HFFc6 (cell line): ENCODE results near the gene ATP6V0E2. TPM values are rescaled to one million over a fixed set of nuclear protein-coding genes. Genes with fewer than 3 reads are reported as not detected.

Experiments
- DNase-seq: peaks from one replicate; pipeline ENCODE4 v3.0.0-alpha.2; 2018
- H3K27ac Mint-ChIP-seq: 2 replicates; pipeline ENCODE4 v1.8.0; 2020; ENCODE audit warnings: mild to moderate bottlenecking, mixed read lengths
- H3K27me3 Mint-ChIP-seq: 2 replicates; pipeline ENCODE4 v1.8.0; 2021; ENCODE audit warnings: mild to moderate bottlenecking, moderate library complexity, mixed read lengths; ENCODE audit not compliant: insufficient read depth
- H3K36me3 Mint-ChIP-seq: 2 replicates; pipeline ENCODE4 v1.8.0; 2021; ENCODE audit warnings: low read depth, mixed read lengths
- H3K4me1 Mint-ChIP-seq: 2 replicates; pipeline ENCODE4 v1.8.0; 2020; ENCODE audit warnings: low read depth, mixed read lengths
- H3K4me3 Mint-ChIP-seq: 2 replicates; pipeline ENCODE4 v1.8.0; 2020; ENCODE audit warnings: mild to moderate bottlenecking, moderate library complexity, mixed read lengths
- H3K9me3 Mint-ChIP-seq: 2 replicates; pipeline ENCODE4 v1.8.0; 2020; ENCODE audit warnings: mild to moderate bottlenecking, mixed read lengths
- total RNA-seq, 6 experiments: library from RNA; stranded (reverse); fragmentation: NEBNext Ultra II Directional; extraction: Animal tissue kit (Norgen Biotek cat#: 25700); gene quantifications; 2 replicates in 1 of 6; 3 replicates in 5 of 6; pipeline ENCODE4 v1.2.3, GENCODE V29; 2021
- TF ChIP-seq, protein P1 (sequence below): fragments of 200-600 bp; sonication (generic); IDR thresholded peaks from 2 replicates; pipeline ENCODE4 v1.5.0; 2021; ENCODE audit warnings: antibody characterized with exemption, mild to moderate bottlenecking

The ATP6V0E2 gene
- total RNA-seq, 6 experiments from 2014 or later = 40.9 to 54.8 (median 48.0) TPM

DNA sequence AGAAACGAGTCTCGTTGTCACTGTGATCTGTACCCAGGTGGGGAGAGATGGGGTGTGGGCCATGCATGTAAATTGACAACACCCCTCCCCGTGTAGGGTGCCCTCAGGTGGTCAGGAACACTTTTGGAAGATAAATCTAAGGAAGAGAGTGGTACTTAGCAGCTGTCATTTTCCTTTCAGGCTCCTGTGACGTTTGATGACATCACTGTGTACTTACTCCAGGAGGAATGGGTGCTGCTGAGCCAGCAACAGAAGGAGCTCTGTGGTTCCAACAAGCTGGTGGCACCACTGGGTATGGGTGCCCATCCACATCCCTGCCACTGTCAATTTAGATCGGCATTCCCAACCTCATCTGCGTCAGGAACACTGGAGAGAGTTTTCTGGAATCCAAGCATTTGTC, 29.3 kb upstream of the ATP6V0E2 start:
- DNase-seq = no peak
- Mint-ChIP-seq H3K4me1 (peaks cover 4% of the 10 kb centered on the region), H3K27me3 (no peaks in the 10 kb centered on the region; the same call in 1 of the 2 replicates), H3K36me3 (peaks cover 2% of the 10 kb centered on the region; the same call in 1 of the 2 replicates), H3K4me3 (no peak overlapping the region), H3K9me3 (no peaks in the 10 kb centered on the region), H3K27ac (no peak overlapping the region)
- TF ChIP-seq, protein P1, sequence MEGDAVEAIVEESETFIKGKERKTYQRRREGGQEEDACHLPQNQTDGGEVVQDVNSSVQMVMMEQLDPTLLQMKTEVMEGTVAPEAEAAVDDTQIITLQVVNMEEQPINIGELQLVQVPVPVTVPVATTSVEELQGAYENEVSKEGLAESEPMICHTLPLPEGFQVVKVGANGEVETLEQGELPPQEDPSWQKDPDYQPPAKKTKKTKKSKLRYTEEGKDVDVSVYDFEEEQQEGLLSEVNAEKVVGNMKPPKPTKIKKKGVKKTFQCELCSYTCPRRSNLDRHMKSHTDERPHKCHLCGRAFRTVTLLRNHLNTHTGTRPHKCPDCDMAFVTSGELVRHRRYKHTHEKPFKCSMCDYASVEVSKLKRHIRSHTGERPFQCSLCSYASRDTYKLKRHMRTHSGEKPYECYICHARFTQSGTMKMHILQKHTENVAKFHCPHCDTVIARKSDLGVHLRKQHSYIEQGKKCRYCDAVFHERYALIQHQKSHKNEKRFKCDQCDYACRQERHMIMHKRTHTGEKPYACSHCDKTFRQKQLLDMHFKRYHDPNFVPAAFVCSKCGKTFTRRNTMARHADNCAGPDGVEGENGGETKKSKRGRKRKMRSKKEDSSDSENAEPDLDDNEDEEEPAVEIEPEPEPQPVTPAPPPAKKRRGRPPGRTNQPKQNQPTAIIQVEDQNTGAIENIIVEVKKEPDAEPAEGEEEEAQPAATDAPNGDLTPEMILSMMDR = no peak

GRCh38 chr7:149845257-149845980, 28.4 kb upstream of the ATP6V0E2 start:
- no peaks in the 10 kb centered on the region for H3K36me3 Mint-ChIP-seq
- no peaks in the 10 kb centered on the region for H3K9me3 Mint-ChIP-seq
- TF ChIP-seq, protein P1 = no peak
- H3K27me3 Mint-ChIP-seq = no peaks in the 10 kb centered on the region; the same call in 1 of the 2 replicates
- no peak overlapping the region for H3K27ac Mint-ChIP-seq
- no peak overlapping the region for H3K4me3 Mint-ChIP-seq
- no peaks in the 10 kb centered on the region for H3K4me1 Mint-ChIP-seq
- no peak for DNase-seq

DNA sequence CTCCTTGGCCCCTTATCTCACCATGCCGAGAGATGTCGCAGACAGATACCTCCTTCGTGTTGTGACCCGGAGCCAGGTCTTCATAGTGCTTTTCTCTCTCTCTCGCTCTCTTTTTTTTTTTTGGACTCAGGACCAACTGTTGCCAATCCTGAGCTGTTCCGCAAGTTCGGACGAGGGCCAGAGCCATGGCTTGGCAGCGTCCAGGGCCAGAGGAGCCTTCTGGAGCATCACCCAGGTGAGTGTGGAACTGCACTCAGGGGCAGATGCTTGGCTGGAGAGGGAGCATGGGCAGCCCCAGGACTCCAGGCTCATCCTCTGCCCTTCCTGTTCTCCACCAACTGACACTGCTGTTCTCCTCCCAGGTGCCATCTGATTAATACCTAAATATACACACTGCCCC, 27.7 kb upstream of the ATP6V0E2 start:
- TF ChIP-seq, protein P1 = no peak
- Mint-ChIP-seq H3K4me1 (no peaks in the 10 kb centered on the region), H3K9me3 (no peaks in the 10 kb centered on the region), H3K36me3 (no peaks in the 10 kb centered on the region), H3K4me3 (no peak overlapping the region), H3K27me3 (no peaks in the 10 kb centered on the region; the same call in 1 of the 2 replicates), H3K27ac (no peak overlapping the region)
- no peak for DNase-seq

DNA sequence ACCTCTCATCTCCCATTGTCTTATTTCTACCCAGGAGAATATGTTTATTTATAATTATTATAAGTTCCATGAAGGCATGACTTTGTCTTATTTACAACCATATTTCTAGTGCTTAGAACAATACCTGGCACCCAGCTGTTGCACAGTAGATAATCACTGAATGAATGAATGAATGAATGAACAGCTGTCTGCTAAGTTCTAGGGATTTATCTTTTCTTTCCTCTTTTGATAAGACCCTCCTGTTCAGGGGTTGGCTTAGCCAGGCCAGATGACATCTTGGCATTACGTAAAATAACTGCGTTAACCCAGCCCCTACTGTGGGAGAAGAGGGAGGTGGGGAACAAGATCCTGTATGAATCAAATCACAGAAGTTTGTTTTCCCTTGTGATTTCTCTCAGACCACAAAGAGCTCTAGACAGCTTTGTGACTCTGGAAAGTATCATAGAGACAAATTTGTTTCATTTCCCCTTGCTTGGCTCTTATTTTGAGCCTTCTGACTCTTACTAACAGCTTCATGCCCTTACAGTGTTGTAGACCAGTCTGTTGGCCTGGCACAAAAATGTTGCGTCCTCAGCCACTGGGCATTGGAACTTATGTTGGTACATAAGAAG, 27.2 kb upstream of the ATP6V0E2 start:
- no peak overlapping the region for H3K4me3 Mint-ChIP-seq
- H3K4me1 Mint-ChIP-seq = no peaks in the 10 kb centered on the region
- no peak for DNase-seq
- H3K27me3 Mint-ChIP-seq = no peaks in the 10 kb centered on the region; the same call in 1 of the 2 replicates
- H3K9me3 Mint-ChIP-seq = no peaks in the 10 kb centered on the region
- H3K27ac Mint-ChIP-seq = no peak overlapping the region
- no peaks in the 10 kb centered on the region for H3K36me3 Mint-ChIP-seq
- TF ChIP-seq, protein P1 = no peak

DNA sequence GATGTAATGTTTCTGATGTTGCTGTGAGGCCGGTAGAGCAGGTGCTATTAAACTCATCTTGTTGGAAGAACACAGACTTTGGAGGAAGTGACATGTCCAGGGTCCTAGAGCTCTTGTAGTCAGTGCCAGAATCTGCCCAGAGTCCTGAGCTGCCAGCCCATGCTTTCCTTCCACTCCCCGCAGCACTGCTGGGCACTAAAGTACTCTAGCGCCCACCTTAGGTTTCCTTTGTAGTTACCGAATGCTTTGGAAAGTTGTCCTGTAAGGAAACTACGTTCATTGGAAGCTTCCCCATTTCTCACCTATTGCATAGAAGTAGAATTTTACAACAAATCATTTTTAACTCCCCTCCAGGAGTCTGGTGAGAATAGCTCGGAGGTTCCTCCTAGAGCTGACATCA, 24.6 kb upstream of the ATP6V0E2 start:
- no peaks in the 10 kb centered on the region for H3K9me3 Mint-ChIP-seq
- DNase-seq = no peak
- no peak overlapping the region for H3K4me3 Mint-ChIP-seq
- 0 out of 2 replicates have a peak, but pooled peaks cover 5% of the 10 kb centered on the region for H3K36me3 Mint-ChIP-seq
- TF ChIP-seq, protein P1 = no peak
- peaks cover 3% of the 10 kb centered on the region; the same call in 1 of the 2 replicates for H3K4me1 Mint-ChIP-seq
- no peaks in the 10 kb centered on the region; the same call in 1 of the 2 replicates for H3K27me3 Mint-ChIP-seq
- no peak overlapping the region for H3K27ac Mint-ChIP-seq
